Spleen (tissue), 13 donors: Measurements from ENCODE around the gene ABCC3. TPM values are rescaled to one million over a fixed set of nuclear protein-coding genes. Genes with fewer than 3 reads are reported as not detected.

ENCODE experiments used
- DNase-seq: peaks from one replicate; pipeline ENCODE4 v3.0.0-alpha.2; 2020
- H3K27ac ChIP-seq, 8 donors: fragments of 200-600 bp; sonication (generic) in 7 of 8; 1 replicate in 4 of 8; 2 replicates in 4 of 8; pipeline versions ENCODE4 v1.5.0 to v1.8.0; 2016 to 2021; ENCODE audit warnings: inconsistent platforms in 4 of 8, mild to moderate bottlenecking in 4 of 8, moderate library complexity in 1 of 8
- H3K27me3 ChIP-seq, 7 donors: fragments of 200-600 bp; sonication (generic) in 6 of 7; replicated peaks in 1 of 7; 1 replicate in 4 of 7; 2 replicates in 3 of 7; pipeline versions ENCODE4 v1.5.0 to v1.8.0; 2016 to 2021; ENCODE audit warnings: inconsistent platforms in 3 of 7, mild to moderate bottlenecking in 1 of 7
- H3K36me3 ChIP-seq, 6 donors: fragments of 200-600 bp; sonication (generic) in 5 of 6; 1 replicate in 4 of 6; 2 replicates in 2 of 6; pipeline versions ENCODE4 v1.5.0 to v1.8.0; 2016 to 2021; ENCODE audit warnings: inconsistent platforms in 2 of 6
- H3K4me1 ChIP-seq, 6 donors: fragments of 200-600 bp; sonication (generic) in 5 of 6; 1 replicate in 3 of 6; 2 replicates in 3 of 6; pipeline versions ENCODE4 v1.5.0 to v1.8.0; 2016 to 2021; ENCODE audit warnings: inconsistent platforms in 3 of 6
- H3K4me3 ChIP-seq, 8 donors: fragments of 200-600 bp; sonication (generic) in 7 of 8; 1 replicate in 4 of 8; 2 replicates in 4 of 8; pipeline versions ENCODE4 v1.5.0 to v1.8.0; 2016 to 2021; ENCODE audit warnings: inconsistent platforms in 4 of 8, mild to moderate bottlenecking in 4 of 8, moderate library complexity in 2 of 8
- H3K9me3 ChIP-seq, 8 donors: fragments of 200-600 bp; sonication (generic) in 7 of 8; 1 replicate in 4 of 8; 2 replicates in 4 of 8; pipeline versions ENCODE4 v1.5.0 to v1.8.0; 2016 to 2021; ENCODE audit warnings: inconsistent platforms in 4 of 8
- CTCF ChIP-seq, 11 experiments: fragments of 200-600 bp in 7 of 11; fragments of 450-650 bp in 4 of 11; sonication (generic) in 4 of 11; IDR thresholded peaks in 8 of 11; conservative IDR thresholded peaks in 3 of 11; 1 replicate in 7 of 11; 2 replicates in 4 of 11; pipeline versions ENCODE4 v1.4.0 to v1.8.0; 2016 to 2021; ENCODE audit warnings: antibody characterized with exemption in 11 of 11, inconsistent platforms in 4 of 11, mild to moderate bottlenecking in 1 of 11
- POLR2A ChIP-seq, 3 donors: fragments of 450-650 bp; IDR thresholded peaks; one replicate each; pipeline ENCODE4 v1.5.1; 2017; ENCODE audit warnings: antibody characterized with exemption in 3 of 3, mild to moderate bottlenecking in 1 of 3
- POLR2AphosphoS5 ChIP-seq, 3 donors: sonication (generic); formaldehyde crosslinking; IDR thresholded peaks; one replicate each; pipeline ENCODE4 v1.5.1; 2017; ENCODE audit warnings: antibody characterized with exemption in 3 of 3
- WGBS, 5 donors: extraction: QIAGEN DNeasy Blood & Tissue Kit in 3 of 5; methylation state at CpG; one replicate each; pipeline versions ENCODE4 v1.1.5 to v1.1.7; 2013 to 2018; 5-methylcytosine and 5-hydroxymethylcytosine counted together
- intact Hi-C: fragments of 100-400 bp; cut with DNase I; formaldehyde crosslinking; loops from one replicate; pipeline ENCODE4 v1.15.0; 2023; ENCODE audit warnings: low total_unique reads
- long read RNA-seq, 2 donors: transcript quantifications; one replicate each; lab custom pipeline, GENCODE V29; 2026
- polyA plus RNA-seq, 3 donors: library from polyadenylated mRNA; stranded (reverse); fragments of 200-250 nt; gene quantifications; one replicate each; pipeline ENCODE4 v1.2.1, GENCODE V29; 2013
- total RNA-seq, 7 donors: library from RNA; depleted of rRNA in 3 of 7; stranded (reverse); fragments of >200 nt in 3 of 7; fragmentation: NEBNext Ultra II Directional in 4 of 7; extraction: Animal tissue kit (Norgen Biotek cat#: 25700) in 4 of 7; gene quantifications; one replicate each; pipeline versions ENCODE4 v1.1.0 to v1.2.1, GENCODE V29; 2016 to 2021
- donor health status: healthy with polysubstance abuse.
- donor health status: DM: no; HTN: no; CAD: no; lungs with moderate emphysema.
- donor health status: DM: no; HTN: no; CAD: no.
- donor health status: Bipolar disorder and iron deficiency.
- donor health status: healthy.
- donor health status: DM: no; HTN: no; CAD: no.
- donor health status: DM: yes; HTN: yes; CAD: no.

Gene ABCC3
- 10 to 100 TPM; 28.4 to 37.1 (median 32.0) TPM for total RNA-seq
- 10 to 100 TPM in 2 of 3 donors, 1 to 10 TPM in 1; 8.6 to 16.6 (median 15.2) TPM for polyA plus RNA-seq
- long read RNA-seq, donor 1, full-length matches to known transcripts: 2 of 2 reads
- long read RNA-seq, donor 1, partial matches to known transcripts: 0 of 2 reads
- long read RNA-seq, donor 1, other reads (novel, unspliced or antisense): 0 of 2 reads
- long read RNA-seq, donor 2, partial matches to known transcripts: 0 of 2 reads
- long read RNA-seq, donor 2, other reads (novel, unspliced or antisense): 0 of 2 reads

- H3K27ac ChIP-seq: peak within 1 kb of the TSS in 4 of 8 donors; percentile 18 to 66 (median 58)
- peaks cover 0 to 87% (median 21%) of the 10 kb centered on the region in 7 donors for H3K27me3 ChIP-seq
- intact Hi-C loops: no loop called here
- peak in 2 of 3 donors; percentile 30 to 71 for TF ChIP-seq POLR2AphosphoS5 (IDR thresholded peaks at IDR 0.05)
- TF ChIP-seq POLR2A (IDR thresholded peaks at IDR 0.05): no peak
- TF ChIP-seq CTCF (IDR thresholded peaks at IDR 0.05 in 8 of 11, conservative IDR thresholded peaks at IDR 0.05 in 3 of 11): no peak
- 9 to 24% (median 15%) methylated on average over 17 to 48 of the region's 48 CpGs for WGBS, 5 donors
- H3K4me3 ChIP-seq: peak within 1 kb of the TSS; percentile 25 to 68 (median 34)
- no peaks in the 10 kb centered on the region for H3K9me3 ChIP-seq
- peaks cover 10 to 83% (median 44%) of the 10 kb centered on the region in 6 donors for H3K4me1 ChIP-seq
- H3K36me3 ChIP-seq: no peaks in the 10 kb centered on the region
- no peak for DNase-seq
These were observed at the start of gene ABCC3 for GRCh38 chr17:50634224-50634914. Gene ABCC3 (plus strand): TSS chr17:50634881. CDS start chr17:50634937, 56 bp downstream.

GRCh38 chr17:50585346-50585745, 49.3 kb upstream of the ABCC3 start:
- Histone ChIP-seq H3K9me3 (no peaks in the 10 kb centered on the region), H3K4me1 (peaks cover 0 to 20% (median 10%) of the 10 kb centered on the region in 6 donors), H3K27me3 (peaks cover 0 to 22% (median 0%) of the 10 kb centered on the region in 7 donors), H3K36me3 (no peaks in the 10 kb centered on the region), H3K4me3 (no peak overlapping the region), H3K27ac (no peak overlapping the region)
- 84 to 90% (median 87%) methylated on average over 4 of the region's 4 CpGs for WGBS, 5 donors
- TF ChIP-seq POLR2AphosphoS5 (IDR thresholded peaks at IDR 0.05) (no peak), POLR2A (IDR thresholded peaks at IDR 0.05) (no peak), CTCF (IDR thresholded peaks at IDR 0.05 in 8 of 11, conservative IDR thresholded peaks at IDR 0.05 in 3 of 11) (no peak)
- no peak for DNase-seq
- intact Hi-C loops: no loop called here

GRCh38 chr17:50585891-50586290, 48.8 kb upstream of the ABCC3 start:
- Histone ChIP-seq H3K27ac (no peak overlapping the region), H3K4me3 (no peak overlapping the region), H3K9me3 (no peaks in the 10 kb centered on the region), H3K4me1 (peaks cover 0 to 22% (median 11%) of the 10 kb centered on the region in 6 donors), H3K36me3 (no peaks in the 10 kb centered on the region), H3K27me3 (peaks cover 0 to 16% (median 0%) of the 10 kb centered on the region in 7 donors)
- intact Hi-C loops: no loop called here
- no peak for DNase-seq
- WGBS, 5 donors: 78 to 82% (median 79%) methylated on average over 8 of the region's 8 CpGs
- TF ChIP-seq POLR2A (IDR thresholded peaks at IDR 0.05) (no peak), POLR2AphosphoS5 (IDR thresholded peaks at IDR 0.05) (no peak), CTCF (IDR thresholded peaks at IDR 0.05 in 8 of 11, conservative IDR thresholded peaks at IDR 0.05 in 3 of 11) (no peak)
